Measurements from ENCODE around the gene TP63.

- TF ChIP-seq POLR2AphosphoS5 (IDR thresholded peaks at IDR 0.05; ENCODE audit: low read depth, low read length) (no peak), POLR2A (IDR thresholded peaks at IDR 0.05; ENCODE audit: low read depth, low read length) (no peak), TAF1 (IDR thresholded peaks at IDR 0.05; ENCODE audit: low read depth, low read length) (no peak)
Observed at GRCh38 chr3:189598530-189599225, 32.5 kb upstream of the TP63 start.

Data from GM12891 (cell line).